K562 (cell line): ENCODE results near the gene BCAR3. TPM values are rescaled to one million over a fixed set of nuclear protein-coding genes. Genes with fewer than 3 reads are reported as not detected.

Experiments
- ATAC-seq: fragments of 200-7000 bp; cut with Tn5 transposase; 3 replicates; pipeline ENCODE4 v1.9.1; 2020; ENCODE audit warnings: moderate library complexity
- BruUV-seq: library from RNA; stranded (reverse); fragments of 400-500 nt; replicated peaks from 2 replicates; lab custom pipeline; 2021; lab: Mats Ljungman, UMichigan
- CTCF ChIA-PET: fragments of 300-600 bp; formaldehyde crosslinking; extraction: SDS; loops from one replicate; lab custom pipeline; 2021; ENCODE audit warnings: low intra/inter-chr PET ratio; lab: Yijun Ruan, JAX
- POLR2A ChIA-PET: fragments of 300-600, 350-650 bp; sonication (Branson Sonifier 250); formaldehyde crosslinking; extraction: SDS; loops from one replicate; lab custom pipeline; 2021; ENCODE audit warnings: antibody characterized with exemption, inconsistent platforms; lab: Yijun Ruan, JAX
- DNase-seq, 4 experiments: peaks; one replicate each; pipeline versions ENCODE4 v3.0.0 to v3.0.0-alpha.2; 2011 to 2018; ENCODE audit warnings: low spot score in 3 of 4, mixed read lengths in 3 of 4; ENCODE audit errors: extremely low read depth in 1 of 4
- FAIRE-seq: peaks from 2 replicates; lab custom pipeline; 2011; peaks lifted over from hg19 to GRCh38; lab: Jason Lieb, UNC
- H2AFZ ChIP-seq: 2 replicates; pipeline ENCODE4 v1.6.0; 2011; ENCODE audit warnings: low read depth, low read length, control low read depth, inconsistent platforms
- H3K27ac ChIP-seq: fragments of 200-600 bp; 3 replicates; pipeline ENCODE4 v1.8.0; 2011; ENCODE audit warnings: low read depth, mild to moderate bottlenecking, control low read depth, inconsistent platforms, low read length, moderate library complexity, mixed read lengths; ENCODE audit errors: extremely low read depth
- H3K27me3 ChIP-seq, 2 experiments: fragments of 300-600 bp in 1 of 2; 2 replicates in 1 of 2; 3 replicates in 1 of 2; pipeline versions ENCODE4 v1.6.0 to v1.8.0; 2011; ENCODE audit warnings: inconsistent platforms in 2 of 2, low read length in 2 of 2, mild to moderate bottlenecking in 1 of 2, mixed read lengths in 1 of 2, moderate library complexity in 1 of 2; ENCODE audit not compliant: control insufficient read depth in 2 of 2, insufficient read depth in 2 of 2
- H3K36me3 ChIP-seq: fragments of 300-600 bp; 3 replicates; pipeline ENCODE4 v1.8.0; 2011; ENCODE audit warnings: mild to moderate bottlenecking, low read length, inconsistent platforms; ENCODE audit not compliant: control insufficient read depth, insufficient read depth
- H3K4me1 ChIP-seq, 2 experiments: fragments of 200-600 bp in 1 of 2; replicated peaks in 1 of 2; 2 replicates in 1 of 2; 3 replicates in 1 of 2; pipeline versions ENCODE4 v1.5.1 to v1.8.0; 2011; ENCODE audit warnings: inconsistent platforms in 2 of 2, low read length in 2 of 2, mild to moderate bottlenecking in 1 of 2, mixed read lengths in 1 of 2, moderate library complexity in 1 of 2; ENCODE audit not compliant: control insufficient read depth in 2 of 2, insufficient read depth in 2 of 2
- H3K4me2 ChIP-seq: 2 replicates; pipeline ENCODE4 v1.6.1; 2011; ENCODE audit warnings: low read length, control low read depth, inconsistent platforms, mixed read lengths; ENCODE audit not compliant: insufficient read depth
- H3K4me3 ChIP-seq: fragments of 200-600 bp; sonication (generic), shearing (Covaris generic); 2 replicates; pipeline ENCODE4 v1.5.1; 2016; ENCODE audit warnings: control low read depth, inconsistent platforms
- H3K79me2 ChIP-seq: fragments of 200-600 bp; 3 replicates; pipeline ENCODE4 v1.8.0; 2011; ENCODE audit warnings: low read length, inconsistent platforms; ENCODE audit not compliant: control insufficient read depth, insufficient read depth
- H3K9ac ChIP-seq, 2 experiments: 2 replicates each; pipeline versions ENCODE4 v1.6.0 to v1.6.1; 2011; ENCODE audit warnings: low read depth in 2 of 2, low read length in 2 of 2, control low read depth in 1 of 2, inconsistent platforms in 1 of 2, mild to moderate bottlenecking in 1 of 2, mixed read lengths in 1 of 2; ENCODE audit not compliant: insufficient read depth in 1 of 2
- H3K9me1 ChIP-seq: one replicate; pipeline ENCODE4 v1.6.0; 2011; ENCODE audit warnings: inconsistent platforms, mild to moderate bottlenecking, low read length, moderate library complexity; ENCODE audit not compliant: control insufficient read depth, insufficient read depth
- H3K9me3 ChIP-seq: replicated peaks from 2 replicates; pipeline ENCODE4 v1.5.1; 2011; ENCODE audit warnings: low read depth, low read length, inconsistent platforms; ENCODE audit not compliant: control insufficient read depth, insufficient read depth
- H4K20me1 ChIP-seq: replicated peaks from 2 replicates; pipeline ENCODE4 v1.6.1; 2011; ENCODE audit warnings: low read length, inconsistent platforms, mixed read lengths; ENCODE audit not compliant: control insufficient read depth, insufficient read depth
- CBX3 ChIP-seq, 2 experiments: IDR thresholded peaks; 1 replicate in 1 of 2; 2 replicates in 1 of 2; pipeline ENCODE4 v1.6.1; 2012; ENCODE audit warnings: inconsistent platforms in 2 of 2, low read length in 2 of 2, borderline replicate concordance in 1 of 2, control low read depth in 1 of 2
- CEBPG ChIP-seq, 3 experiments: fragments of 200-800 bp in 1 of 3; sonication (Bioruptor generic) in 1 of 3; sonication (generic) in 1 of 3; formaldehyde crosslinking in 1 of 3; IDR thresholded peaks in 2 of 3; conservative IDR thresholded peaks in 1 of 3; 2 replicates each; pipeline versions ENCODE4 v1.6.1 to v1.8.0; 2016 to 2022; ENCODE audit warnings: missing compliant biosample characterization in 2 of 3, missing genetic modification characterization in 2 of 3, mild to moderate bottlenecking in 1 of 3, missing genetic modification reagents in 1 of 3
- CHD2 ChIP-seq: IDR thresholded peaks from 2 replicates; pipeline ENCODE4 v1.6.1; 2011; ENCODE audit warnings: low read depth, low read length
- E2F6 ChIP-seq, 2 experiments: IDR thresholded peaks; 2 replicates each; pipeline ENCODE4 v1.6.1; 2011; ENCODE audit warnings: borderline replicate concordance in 1 of 2, control low read depth in 1 of 2, low read depth in 1 of 2, low read length in 1 of 2, mild to moderate bottlenecking in 1 of 2, mixed read lengths in 1 of 2, moderate library complexity in 1 of 2; ENCODE audit not compliant: insufficient read depth in 1 of 2, insufficient read length in 1 of 2, poor library complexity in 1 of 2, severe bottlenecking in 1 of 2; ENCODE audit errors: extremely low read depth in 1 of 2
- JUN ChIP-seq, 2 experiments: sonication (generic) in 1 of 2; formaldehyde crosslinking in 1 of 2; IDR thresholded peaks; 2 replicates each; pipeline versions ENCODE4 v1.6.1 to v1.8.0; 2012 to 2022; ENCODE audit warnings: borderline replicate concordance in 2 of 2, mild to moderate bottlenecking in 2 of 2, improper control_type of control experiment in 1 of 2, low read depth in 1 of 2, low read length in 1 of 2, missing genetic modification reagents in 1 of 2
- JUNB ChIP-seq: fragments of 450-650 bp; formaldehyde crosslinking; conservative IDR thresholded peaks from 2 replicates; pipeline ENCODE4 v1.4.0; 2020; ENCODE audit warnings: mild to moderate bottlenecking
- RREB1 ChIP-seq: fragments of 250-450 bp; sonication (Bioruptor Pico); IDR thresholded peaks from 2 replicates; pipeline ENCODE4 v1.4.0; 2020
- SMARCA4 ChIP-seq: fragments of 450-650 bp; IDR thresholded peaks from 2 replicates; pipeline ENCODE4 v1.6.1; 2016
- TBP ChIP-seq: optimal IDR thresholded peaks from 2 replicates; pipeline ENCODE3; 2011; ENCODE audit warnings: low read depth, low read length, improper control_type of control experiment
- ZNF280A ChIP-seq: fragments of 450-650 bp; IDR thresholded peaks from 2 replicates; pipeline ENCODE4 v1.6.1; 2018; ENCODE audit warnings: mild to moderate bottlenecking, low read depth; ENCODE audit not compliant: partially characterized antibody
- ZNF583 ChIP-seq: fragments of 250-450 bp; sonication (Bioruptor Pico); IDR thresholded peaks from 2 replicates; pipeline ENCODE4 v1.4.0; 2020
- WGBS: fragments of 100-300 bp; shearing (Covaris generic); methylation state at CpG from one replicate; pipeline ENCODE4 v1.1.6; 2016; ENCODE audit warnings: low coverage, mixed read lengths; ENCODE audit not compliant: insufficient coverage; ENCODE audit errors: missing lambda C conversion rate; 5-methylcytosine and 5-hydroxymethylcytosine counted together
- in situ Hi-C: fragments of 300-500 bp; cut with MboI; formaldehyde crosslinking; loops from 4 replicates; pipeline ENCODE4 v1.15.0; 2018; ENCODE audit warnings: inconsistent platforms, mixed read lengths
- intact Hi-C: fragments of 100-400 bp; cut with micrococcal nuclease; formaldehyde crosslinking; loops from 2 replicates; pipeline ENCODE4 v1.14.2; 2022
- polyA plus RNA-seq, 8 experiments: library from polyadenylated mRNA; depleted of rRNA in 4 of 8; stranded (reverse) in 5 of 8; unstranded in 3 of 8; fragments of >200 nt; fragmentation: Nextera tagmentation in 2 of 8; fragmentation: Illumina TruSeq in 1 of 8; extraction: Ambion mirVana in 2 of 8; extraction: Trizol in 1 of 8; gene quantifications; 2 replicates each; pipeline versions ENCODE4 v1.2.1 to v1.2.3, GENCODE V29; 2011 to 2014; ENCODE audit warnings: inconsistent platforms in 1 of 8, missing spikeins in 1 of 8
- total RNA-seq, 7 experiments: library from RNA; depleted of rRNA in 6 of 7; stranded (reverse); fragments of >200 nt in 6 of 7; fragmentation: Illumina TruSeq in 2 of 7; extraction: Trizol in 2 of 7; gene quantifications; 2 replicates each; pipeline versions ENCODE4 v1.2.1 to v1.2.3, GENCODE V29; 2011 to 2021; ENCODE audit warnings: low replicate concordance in 1 of 7

Gene BCAR3
- total and polyA plus RNA-seq, 9 of the 15 experiments (the other 6 are each of a cell fraction or from before 2014, with no cell fraction given): 1.8 to 6.3 (median 3.8) TPM

- TF ChIP-seq E2F6 (IDR thresholded peaks at IDR 0.05; ENCODE audit: borderline replicate concordance in 1 of 2, extremely low read depth in 1 of 2, insufficient read depth in 1 of 2, insufficient read length in 1 of 2, low read depth in 1 of 2, low read length in 1 of 2, poor library complexity in 1 of 2, severe bottlenecking in 1 of 2): no peak
- no peak for TF ChIP-seq TBP
- no peak for TF ChIP-seq CBX3 (IDR thresholded peaks at IDR 0.05; ENCODE audit: borderline replicate concordance in 1 of 2, low read length in 2 of 2)
Measured at GRCh38 chr1:93605026-93605568, 76.5 kb downstream of the BCAR3 start (continued).

- POLR2A ChIA-PET: no interaction called here
- FAIRE-seq: no peak
- Histone ChIP-seq H3K4me3 (no peak overlapping the region), H4K20me1 (peaks cover 2% of the 10 kb centered on the region; the same call in 1 of the 2 replicates), H3K27ac (no peak overlapping the region), H3K4me2 (no peak overlapping the region), H2AFZ (no peak overlapping the region), H3K4me1 (no peaks in the 10 kb centered on the region), H3K9ac (no peak overlapping the region), H3K9me1 (no peaks in the 10 kb centered on the region), H3K79me2 (no peaks in the 10 kb centered on the region), H3K36me3 (no peaks in the 10 kb centered on the region), H3K27me3 (peaks cover 50 to 58% of the 10 kb centered on the region in 2 experiments), H3K9me3 (no peaks in the 10 kb centered on the region)
- no peak for DNase-seq
- BruUV-seq: no TSS peak
- CTCF ChIA-PET: interaction anchor here (0.7 kb wide), 1 partner anchor 240 kb away, joined by 3 read pairs; no protein-coding TSS in a partner anchor
- 0% methylated on average over 1 of the region's 1 CpG for WGBS
- intact Hi-C loops (no loop called here), in situ Hi-C loops (no loop called here)
- no peak for ATAC-seq
- no peak for TF ChIP-seq CHD2
- no peak for TF ChIP-seq SMARCA4
- no peak for TF ChIP-seq JUNB (CRISPR knock-in tag)
- no peak for TF ChIP-seq ZNF280A
- TF ChIP-seq ZNF583: no peak
- TF ChIP-seq CEBPG (CRISPR knock-in tag; IDR thresholded peaks at IDR 0.05): no peak
- TF ChIP-seq CEBPG (tag; conservative IDR thresholded peaks at IDR 0.05 in 1 of 2, IDR thresholded peaks at IDR 0.05 in 1 of 2): no peak
- no peak for TF ChIP-seq RREB1 (CRISPR knock-in tag)
- TF ChIP-seq JUN (IDR thresholded peaks at IDR 0.05; ENCODE audit: borderline replicate concordance, low read depth, low read length): no peak
- no peak for TF ChIP-seq JUN (CRISPR knock-in tag; IDR thresholded peaks at IDR 0.05; ENCODE audit: borderline replicate concordance)
Measured at GRCh38 chr1:93604411-93604810, 77.2 kb downstream of the BCAR3 start.
